DMS79 (cell line): ENCODE results near the gene PRX.
"Not testable (repeated sequence)": the region's sequence is repeated elsewhere in the genome, so short reads cannot be mapped to it uniquely, and the experiment has no call there.

Experiments
- DNase-seq: peaks from one replicate; lab custom pipeline; 2025; lab: John Stamatoyannopoulos, UW

Gene PRX

DNA sequence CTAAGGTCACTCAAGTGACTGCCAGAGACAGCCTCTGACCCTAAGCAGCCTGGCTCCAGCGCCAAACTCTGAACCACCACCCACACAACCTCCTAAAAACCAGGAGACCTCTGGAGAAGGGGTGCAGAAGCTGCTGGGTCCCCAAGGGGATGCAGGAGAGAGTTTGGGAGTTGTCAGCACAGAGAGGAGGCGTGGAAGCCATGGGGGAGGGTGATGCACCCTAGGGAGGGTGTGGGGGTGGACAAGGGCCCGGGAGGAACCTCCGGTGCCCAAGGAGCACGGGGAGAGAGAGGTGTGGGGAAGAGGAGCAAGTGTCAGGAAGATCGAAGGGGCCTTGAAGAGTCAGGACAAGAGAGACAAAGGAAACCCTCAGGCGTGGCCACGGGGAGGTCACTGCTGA lies 21.1 kb downstream of the PRX start:
- DNase-seq, result no peak

DNA sequence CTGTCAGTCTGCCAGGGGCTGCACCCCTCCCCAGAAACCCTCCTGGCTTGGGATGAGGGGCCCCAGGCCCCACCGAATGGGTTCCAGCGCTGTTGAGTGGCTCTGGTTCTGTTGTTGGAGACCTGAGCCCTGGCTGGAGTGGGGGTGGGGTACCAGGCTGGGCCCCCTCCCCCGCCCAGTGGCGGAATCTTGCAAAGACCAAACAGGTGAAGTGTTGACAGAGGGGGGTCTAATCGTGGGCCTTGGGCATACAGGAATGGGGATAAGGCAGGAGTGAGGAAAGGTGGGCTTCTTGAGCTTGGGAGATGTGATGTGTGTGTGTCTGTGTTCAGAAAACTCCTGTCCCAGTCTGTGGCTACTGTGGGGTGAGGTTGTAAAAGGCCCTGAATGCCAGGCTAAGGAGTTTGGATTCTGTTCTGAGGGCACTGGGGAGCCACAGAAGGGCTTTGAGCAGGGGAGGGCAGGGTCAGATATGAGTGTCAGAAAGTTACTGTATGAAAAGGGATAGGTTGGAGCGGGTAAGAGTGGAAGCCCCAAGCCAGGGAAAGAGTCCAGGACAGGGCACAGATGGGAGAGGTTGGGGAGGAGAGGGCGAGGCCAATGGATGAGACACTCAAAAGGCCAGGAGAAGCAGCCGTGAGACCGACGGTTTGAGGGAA lies 23.0 kb downstream of the PRX start, which contains the start of gene HIPK4:
TSS of gene HIPK4 (minus strand) at position 98 of the 659 bp plus-strand sequence. CDS start 279 bp downstream, outside the sequence.
- no peak for DNase-seq

DNA sequence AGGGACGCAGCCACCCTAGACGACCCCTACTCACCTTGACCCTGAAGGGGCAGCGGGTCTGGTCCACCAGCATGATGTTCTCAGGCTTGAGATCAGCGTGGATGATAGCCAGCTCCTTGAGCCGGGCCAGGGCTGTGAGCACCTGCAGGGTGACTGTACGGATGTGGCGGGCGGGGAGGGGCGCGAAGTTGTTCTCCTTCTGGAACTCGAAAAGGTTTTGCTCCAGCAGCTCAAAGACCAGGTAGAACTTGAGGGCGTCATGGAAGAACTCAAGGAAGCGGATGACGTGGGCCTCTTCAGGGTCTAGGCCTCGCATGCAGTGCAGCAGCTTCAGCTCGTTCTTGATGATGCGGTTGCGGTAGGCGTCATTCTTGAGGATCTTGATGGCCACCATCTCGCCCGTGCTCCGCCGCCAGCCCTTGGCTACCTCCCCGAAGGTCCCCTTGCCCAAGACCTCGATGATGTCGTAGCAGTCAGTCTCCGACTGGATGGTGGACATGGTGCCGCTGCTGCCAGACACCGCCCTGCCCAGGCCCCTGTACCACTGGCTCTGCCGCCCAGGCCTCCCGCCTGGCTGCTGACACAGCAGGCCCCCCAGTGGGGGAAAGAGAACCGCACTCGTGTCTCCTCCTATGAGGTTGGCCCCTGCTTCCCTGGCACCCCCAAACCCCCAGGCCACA lies 23.6 kb downstream of the PRX start:
- no peak for DNase-seq

DNA sequence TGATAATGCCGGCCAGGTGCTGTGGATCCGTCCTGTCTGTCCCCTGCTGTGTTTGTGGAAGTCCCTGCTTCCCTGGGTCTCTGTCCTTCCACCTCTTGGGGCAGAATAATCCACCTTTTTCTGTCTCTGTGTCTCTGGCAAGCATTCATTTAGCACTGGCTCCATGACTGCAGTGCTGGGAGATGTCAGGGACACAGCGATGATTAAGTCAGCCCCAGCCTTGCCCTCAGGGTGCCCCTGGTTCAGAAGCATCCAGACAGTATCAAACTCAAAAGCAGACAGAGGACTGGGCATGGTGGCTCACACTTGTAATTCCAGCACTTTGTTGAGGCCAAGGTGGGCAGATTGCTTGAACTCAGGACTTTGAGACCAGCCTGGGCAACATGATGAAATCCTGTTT lies 24.7 kb downstream of the PRX start:
- DNase-seq, result no peak

DNA sequence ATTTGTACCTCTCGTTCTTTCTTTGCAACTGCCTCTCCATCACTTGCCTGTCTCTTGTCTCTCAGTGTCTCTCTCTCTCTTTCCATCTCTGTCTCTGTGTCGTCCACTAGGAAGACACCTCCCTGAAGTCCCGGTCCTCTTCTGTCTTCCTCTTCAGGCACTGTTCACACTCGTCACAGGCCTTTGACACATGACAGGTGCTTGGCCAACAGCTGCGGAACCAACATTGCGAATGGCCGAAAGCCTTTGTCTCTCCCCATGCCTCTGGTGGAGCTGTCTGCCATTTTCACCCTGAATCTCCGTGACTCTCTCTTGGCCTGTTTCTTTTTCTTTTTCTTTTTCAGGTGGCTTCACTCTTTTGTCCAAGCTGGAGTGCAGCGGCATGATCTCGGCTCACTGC lies 26.0 kb downstream of the PRX start:
- no peak for DNase-seq

DNA sequence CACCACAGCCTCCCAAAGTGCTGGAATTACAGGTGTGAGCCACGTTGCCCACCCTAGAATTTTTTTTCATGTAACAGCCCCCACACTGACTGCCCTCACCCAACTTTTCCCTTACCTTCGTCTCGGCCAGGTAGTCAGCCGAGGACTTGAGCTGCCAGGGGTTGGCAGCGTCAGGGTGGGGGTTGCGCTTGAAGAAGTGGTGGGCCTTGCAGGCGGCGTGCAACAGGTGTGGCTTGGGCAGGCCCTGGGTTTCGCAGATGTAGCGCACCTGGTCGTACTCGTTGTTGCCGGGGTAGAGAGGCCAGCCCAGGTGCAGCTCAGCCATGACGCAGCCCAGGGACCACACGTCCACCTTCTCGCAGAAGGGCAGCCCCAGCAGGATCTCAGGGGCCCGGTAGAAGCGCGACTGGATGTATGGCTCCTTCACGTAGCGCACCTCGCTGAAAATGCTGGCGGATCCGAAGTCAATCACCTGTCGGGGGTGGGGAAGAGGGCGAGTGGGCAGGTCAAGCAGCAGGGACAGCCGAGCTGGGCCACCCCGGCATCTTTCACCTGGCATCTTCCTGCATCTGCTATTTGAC lies 29.4 kb downstream of the PRX start:
- no peak for DNase-seq

DNA sequence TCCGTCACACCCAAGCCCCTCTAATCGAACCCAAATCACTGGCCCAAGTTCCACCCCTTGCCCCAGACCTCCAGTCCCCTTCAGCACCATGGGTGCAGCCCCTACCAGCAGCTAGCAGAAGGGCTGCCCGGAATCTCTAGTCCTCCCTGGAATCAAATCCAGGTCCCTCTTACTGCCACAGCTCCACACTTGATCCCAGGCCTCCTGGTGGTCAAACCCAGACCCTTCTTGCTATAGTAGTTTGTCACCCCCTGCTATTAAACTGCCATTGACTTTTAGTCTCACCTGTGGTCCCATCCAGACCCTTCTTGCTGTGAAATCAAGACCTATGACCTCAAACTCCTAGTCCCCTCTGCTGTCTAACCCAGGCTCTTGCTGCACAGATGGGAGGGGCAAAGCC lies 31.9 kb downstream of the PRX start:
- DNase-seq, result no peak

DNA sequence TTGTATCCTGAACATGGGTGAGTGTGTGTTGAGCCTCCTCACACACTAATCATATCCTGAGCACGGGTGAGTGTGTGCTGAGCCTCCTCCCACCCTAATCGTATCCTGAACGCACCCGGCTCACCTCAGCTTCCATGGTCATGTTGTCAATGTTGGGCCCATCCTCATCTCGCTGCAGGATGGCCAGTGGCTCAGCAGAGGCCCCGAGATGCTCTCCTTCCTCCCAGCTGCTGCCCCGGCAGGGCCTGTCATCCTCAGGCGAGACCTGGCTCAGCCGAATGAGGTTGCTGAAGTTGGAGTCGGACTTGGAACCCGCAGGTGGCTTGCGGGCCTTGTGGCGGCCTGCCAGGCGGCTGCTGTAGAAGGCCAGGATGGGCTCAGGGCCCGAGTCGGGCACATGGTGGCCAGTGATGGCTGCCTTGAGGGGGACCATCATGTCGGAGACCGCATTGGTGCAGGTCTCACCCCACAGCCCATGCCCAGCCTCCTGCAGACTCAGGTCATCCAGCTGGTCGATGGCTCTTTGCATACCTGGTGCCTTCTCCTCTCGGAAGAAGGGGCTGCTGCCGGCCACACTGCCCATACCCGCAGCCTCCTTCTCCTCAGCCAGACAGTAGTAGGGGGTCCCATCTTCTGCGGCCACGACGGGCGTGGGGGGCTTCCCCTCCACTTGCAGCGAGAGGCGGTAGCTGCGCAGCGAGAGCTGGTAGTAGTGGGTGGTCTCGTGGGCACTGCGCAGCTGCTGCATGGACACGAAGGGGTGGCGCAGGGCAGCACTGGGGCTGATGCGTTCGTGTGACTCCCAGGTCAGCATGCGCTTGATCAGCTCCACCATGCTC lies 32.8 kb downstream of the PRX start:
- no peak for DNase-seq

DNA sequence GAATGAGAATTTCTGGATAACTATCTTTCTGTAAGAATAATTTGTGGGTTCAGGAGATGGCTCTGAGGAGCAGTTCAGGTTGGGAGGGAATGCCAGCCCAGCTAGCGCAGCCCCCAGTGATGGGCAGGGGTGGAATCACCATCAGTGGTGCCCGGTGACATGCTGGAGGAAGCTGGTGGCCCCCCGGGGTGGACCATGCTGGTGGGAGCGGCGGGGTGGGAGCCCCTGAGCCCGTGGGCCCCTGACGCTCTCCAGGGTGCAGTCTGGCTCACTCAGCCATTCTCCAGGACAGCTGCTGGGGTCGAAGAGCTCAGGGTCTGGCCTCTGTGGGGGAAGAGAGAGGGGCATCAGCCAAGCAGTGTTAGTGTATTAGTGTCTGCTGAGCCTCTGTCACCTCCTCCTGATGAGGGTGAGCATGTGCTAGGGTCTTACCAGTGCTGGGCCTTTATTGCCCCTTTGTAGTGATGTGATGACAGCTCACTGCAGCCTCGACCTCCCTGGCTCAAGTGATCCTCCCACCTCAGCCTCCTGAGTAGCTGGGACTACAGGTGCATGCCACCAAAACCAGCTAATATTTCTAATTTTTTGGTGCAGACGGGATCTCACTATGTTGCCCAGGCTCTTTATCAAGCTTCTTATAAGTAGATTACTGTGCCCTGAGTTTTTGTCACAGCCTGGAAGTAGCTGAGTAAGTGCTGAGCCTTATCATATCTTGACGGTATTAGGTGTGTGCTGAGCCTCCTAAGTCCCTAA lies 33.6 kb downstream of the PRX start:
- DNase-seq, result no peak

DNA sequence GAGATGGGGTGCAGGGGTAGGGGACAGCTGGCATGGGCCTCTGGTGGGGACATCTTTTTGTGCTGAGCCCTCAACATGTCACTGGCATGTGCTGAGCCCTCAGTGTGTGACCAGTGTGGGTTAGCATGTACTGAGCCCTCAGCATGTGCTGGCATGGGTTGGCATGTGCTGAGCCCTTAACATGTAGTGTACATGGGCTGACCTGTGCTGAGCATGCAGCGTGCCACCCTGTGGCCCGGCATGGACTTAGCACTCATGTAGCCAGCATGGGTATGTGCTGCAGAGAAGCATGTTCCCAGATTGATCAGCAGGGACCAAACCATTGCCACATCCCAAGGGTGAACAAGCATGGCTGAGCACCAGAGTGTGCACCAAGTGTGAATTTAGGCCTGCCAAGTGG lies 34.7 kb downstream of the PRX start:
- DNase-seq, result no peak

DNA sequence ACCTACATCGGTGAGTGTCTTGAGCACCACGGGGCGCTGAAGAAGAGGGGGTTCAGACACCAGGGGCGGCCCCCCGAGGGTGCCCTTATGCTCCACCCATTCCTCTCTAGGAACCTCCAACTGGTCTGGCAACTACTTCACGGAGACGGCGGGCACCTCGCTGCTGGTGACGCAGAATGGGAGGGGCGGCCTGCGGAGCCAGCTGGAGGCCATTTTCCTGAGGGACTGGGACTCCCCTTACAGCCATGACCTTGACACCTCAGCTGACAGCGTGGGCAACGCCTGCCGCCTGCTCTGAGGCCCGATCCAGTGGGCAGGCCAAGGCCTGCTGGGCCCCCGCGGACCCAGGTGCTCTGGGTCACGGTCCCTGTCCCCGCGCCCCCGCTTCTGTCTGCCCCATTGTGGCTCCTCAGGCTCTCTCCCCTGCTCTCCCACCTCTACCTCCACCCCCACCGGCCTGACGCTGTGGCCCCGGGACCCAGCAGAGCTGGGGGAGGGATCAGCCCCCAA lies 35.2 kb downstream of the PRX start:
- no peak for DNase-seq

DNA sequence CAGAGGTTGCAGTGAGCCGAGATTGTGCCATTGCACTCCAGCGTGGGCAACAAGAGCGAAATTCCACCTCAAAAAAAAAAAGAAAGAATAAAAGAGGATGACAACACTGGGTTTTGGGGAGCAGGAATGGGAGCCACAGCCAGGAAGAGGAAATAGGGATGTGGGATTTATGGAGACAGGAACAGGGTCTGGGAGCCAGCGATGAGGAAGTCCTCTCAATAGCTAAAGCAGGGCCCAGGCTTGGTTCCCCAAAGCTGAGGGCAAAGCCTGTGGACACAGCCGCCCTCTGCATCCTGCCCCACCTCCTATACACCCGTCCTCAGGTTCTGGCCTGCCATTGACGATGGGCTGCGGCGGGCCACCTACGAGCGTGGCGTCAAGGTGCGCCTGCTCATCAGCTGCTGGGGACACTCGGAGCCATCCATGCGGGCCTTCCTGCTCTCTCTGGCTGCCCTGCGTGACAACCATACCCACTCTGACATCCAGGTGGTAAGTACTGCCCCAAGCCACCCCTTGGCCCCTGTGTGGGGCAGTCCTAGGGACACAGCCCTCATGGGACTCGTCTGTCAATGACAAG lies 36.8 kb downstream of the PRX start:
- no peak for DNase-seq

DNA sequence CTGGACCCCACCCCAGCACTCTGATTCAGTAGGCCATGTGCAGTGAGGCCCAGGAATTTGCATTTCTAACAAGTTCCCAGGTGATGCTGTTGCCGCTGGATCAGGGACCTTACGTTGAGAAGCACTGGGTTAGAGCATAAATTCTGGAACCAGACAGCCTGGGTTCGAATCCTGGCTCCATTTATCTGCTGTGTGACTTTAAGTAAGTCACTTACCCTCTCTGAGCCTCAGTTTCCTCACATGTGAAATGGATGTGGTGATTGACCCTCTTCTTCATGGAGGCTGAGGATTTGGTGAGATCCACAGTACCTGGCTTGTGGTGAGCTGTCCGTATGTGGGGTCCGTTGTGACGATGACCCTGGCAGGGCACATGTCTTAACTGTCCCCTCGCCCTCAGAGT lies 39.1 kb downstream of the PRX start:
- no peak for DNase-seq

DNA sequence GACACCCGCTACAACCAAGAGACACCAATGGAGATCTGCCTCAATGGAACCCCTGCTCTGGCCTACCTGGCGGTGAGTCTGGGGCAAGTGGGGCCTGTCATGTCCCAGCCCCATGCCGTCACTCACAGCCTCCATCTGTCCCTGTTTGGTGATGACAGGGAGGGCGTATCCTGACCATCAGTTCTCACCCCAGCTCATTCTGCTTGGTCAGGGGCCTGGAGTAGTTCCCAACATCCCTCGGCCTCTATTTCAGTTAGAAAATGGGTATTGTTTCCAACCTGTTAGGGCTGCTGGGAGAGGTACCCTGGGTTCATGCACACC lies 41.4 kb downstream of the PRX start:
- no peak for DNase-seq

DNA sequence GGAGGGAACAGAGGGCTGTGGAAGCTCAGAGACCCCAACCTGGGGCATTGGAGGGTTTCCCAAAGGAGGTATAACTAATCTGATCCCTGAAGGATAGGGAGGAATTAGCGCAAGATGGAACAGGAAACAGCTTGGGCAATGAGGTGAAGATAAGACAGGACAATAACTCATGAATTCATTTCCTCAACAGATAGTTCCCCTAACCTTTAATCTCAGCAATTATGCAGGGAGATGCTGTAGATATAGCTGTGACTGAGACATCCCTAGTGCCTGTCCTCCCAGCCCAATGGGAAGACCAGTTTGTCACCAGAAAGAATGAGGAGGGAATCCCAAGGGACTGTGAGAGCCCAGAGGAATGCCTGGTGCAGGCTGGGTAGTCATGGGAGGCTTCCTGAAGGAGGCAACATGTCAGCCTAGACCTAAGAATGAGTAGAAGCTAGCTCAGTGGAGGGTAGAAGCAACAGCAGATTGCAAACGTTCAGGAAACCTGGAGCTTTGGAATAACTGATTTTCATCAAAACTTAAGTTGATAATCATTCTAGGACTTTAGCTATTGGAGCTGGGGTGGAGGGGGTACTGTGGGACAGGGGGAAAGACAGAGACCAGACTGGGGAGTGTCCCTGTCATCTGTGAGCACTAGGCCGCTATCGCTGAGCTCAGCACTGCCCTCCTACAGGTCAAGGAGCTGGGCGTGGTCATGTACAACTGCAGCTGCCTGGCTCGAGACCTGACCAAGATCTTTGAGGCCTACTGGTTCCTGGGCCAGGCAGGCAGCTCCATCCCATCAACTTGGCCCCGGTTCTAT lies 42.0 kb downstream of the PRX start:
- DNase-seq, result no peak

DNA sequence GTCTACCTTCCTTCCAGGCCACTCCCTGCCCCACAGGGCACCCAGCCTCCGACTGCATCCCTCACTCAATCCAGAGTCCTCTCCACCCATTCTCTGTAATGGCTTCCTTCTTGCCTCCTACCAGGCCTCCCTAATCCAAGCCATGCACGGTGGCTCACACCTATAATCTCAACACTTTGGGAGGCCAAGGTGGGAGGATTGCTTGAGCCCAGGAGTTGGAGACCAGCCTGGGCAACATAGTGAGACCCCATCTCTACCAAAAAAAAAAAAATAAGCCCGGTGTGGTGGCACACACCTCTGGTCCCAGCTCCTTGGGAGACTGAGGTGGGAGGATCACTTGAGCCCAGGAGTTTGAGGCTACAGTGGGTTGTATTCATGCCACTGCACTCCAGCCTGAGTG lies 42.9 kb downstream of the PRX start:
- DNase-seq, result not testable (repeated sequence)

DNA sequence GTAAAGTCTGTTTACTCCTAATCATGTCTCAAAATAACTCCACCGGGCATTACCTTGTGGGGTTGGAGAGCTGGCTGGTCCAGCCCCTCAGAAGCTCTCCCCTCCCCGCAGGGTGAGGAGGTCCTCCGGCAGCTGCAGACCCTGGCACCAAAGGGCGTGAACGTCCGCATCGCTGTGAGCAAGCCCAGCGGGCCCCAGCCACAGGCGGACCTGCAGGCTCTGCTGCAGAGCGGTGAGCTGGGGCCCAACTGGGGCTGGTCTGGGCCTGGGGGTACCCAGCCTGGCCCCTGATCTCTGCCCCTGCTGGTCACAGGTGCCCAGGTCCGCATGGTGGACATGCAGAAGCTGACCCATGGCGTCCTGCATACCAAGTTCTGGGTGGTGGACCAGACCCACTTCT lies 43.4 kb downstream of the PRX start:
- DNase-seq, result no peak

DNA sequence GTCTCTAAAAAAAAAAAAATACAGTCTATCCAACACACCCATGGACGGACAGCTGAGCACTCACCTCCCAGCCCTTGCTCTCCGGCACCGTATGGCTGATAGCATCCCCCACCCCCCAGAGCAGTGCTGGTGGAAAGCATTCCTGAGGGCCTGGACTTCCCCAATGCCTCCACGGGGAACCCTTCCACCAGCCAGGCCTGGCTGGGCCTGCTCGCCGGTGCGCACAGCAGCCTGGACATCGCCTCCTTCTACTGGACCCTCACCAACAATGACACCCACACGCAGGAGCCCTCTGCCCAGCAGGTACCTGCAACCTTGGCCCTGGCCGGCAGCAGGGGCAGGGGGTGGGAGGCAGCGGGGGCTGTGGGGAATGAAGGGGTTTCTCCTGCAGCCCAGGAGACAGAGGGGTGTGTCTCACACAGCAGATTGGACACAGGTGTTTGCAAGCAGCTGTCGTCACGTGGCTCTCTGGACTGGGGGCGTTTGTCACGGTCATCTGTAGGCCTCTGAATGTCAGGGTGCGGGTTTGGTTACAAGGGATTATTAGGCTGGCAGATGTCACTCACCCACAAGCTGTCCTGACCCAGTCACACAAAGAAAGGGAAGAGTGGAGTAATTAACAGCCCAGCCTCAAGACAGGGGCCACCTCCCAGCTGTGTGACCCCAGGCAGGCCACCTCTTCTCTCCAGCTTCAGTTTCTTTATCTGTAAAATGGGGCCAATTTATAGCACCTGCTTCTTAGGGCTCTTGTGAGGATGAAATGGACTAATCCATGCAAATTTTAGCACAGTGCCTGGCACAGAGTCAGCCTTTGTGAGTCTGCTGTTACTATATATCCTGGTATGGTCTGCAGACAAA lies 45.4 kb downstream of the PRX start:
- no peak for DNase-seq

DNA sequence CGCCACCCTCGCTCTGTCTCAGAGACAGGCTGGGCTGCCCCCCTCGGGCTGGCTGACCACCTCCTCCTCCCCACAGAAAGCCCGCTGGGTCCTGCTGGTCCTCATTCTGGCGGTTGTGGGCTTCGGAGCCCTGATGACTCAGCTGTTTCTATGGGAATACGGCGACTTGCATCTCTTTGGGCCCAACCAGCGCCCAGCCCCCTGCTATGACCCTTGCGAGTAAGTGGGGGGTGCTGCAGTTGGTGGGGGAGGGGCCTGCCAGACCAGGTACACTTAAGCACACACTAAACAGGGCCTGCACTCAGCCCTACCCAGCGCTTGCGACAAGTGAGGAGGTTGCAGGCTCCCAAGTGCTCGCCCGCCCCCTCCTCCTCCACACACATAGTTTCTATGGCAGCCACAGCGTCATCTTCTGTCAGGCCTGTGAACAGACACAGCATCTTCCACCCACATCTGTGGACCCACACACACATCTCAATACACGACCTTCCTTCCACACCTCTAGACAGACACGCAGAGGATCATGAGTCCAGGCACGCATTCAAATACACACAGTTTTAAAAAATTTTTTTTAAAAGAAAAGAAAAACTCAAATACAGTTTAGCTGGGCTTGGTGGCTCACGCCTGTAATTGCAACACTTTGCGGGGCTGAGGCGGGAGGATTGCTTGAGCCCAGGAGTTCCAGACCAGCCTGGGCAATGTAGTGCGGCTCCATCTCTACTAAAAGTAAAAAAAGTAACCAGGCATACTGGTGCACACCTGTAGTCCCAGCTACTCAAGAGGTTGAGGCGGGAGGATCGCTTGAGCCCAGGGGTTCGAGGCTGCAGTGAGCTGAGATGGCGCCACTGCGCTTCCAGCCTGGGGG lies 46.2 kb downstream of the PRX start:
- no peak for DNase-seq
